HG02759 (cell line): ENCODE data around the gene MYO1G.
"Not testable (repeated sequence)": the region's sequence is repeated elsewhere in the genome, so short reads cannot be mapped to it uniquely, and the experiment has no call there.

Source experiments
- ATAC-seq: cut with Tn5 transposase; IDR thresholded peaks from one replicate; pipeline ENCODE4 v1.9.1; 2021; ENCODE audit warnings: mild to moderate bottlenecking, moderate library complexity; ENCODE audit not compliant: unreplicated experiment

The MYO1G gene

GRCh38 chr7:44999245-45000092 is 20.7 kb upstream of the MYO1G start:
- peak; percentile 76 for ATAC-seq

DNA sequence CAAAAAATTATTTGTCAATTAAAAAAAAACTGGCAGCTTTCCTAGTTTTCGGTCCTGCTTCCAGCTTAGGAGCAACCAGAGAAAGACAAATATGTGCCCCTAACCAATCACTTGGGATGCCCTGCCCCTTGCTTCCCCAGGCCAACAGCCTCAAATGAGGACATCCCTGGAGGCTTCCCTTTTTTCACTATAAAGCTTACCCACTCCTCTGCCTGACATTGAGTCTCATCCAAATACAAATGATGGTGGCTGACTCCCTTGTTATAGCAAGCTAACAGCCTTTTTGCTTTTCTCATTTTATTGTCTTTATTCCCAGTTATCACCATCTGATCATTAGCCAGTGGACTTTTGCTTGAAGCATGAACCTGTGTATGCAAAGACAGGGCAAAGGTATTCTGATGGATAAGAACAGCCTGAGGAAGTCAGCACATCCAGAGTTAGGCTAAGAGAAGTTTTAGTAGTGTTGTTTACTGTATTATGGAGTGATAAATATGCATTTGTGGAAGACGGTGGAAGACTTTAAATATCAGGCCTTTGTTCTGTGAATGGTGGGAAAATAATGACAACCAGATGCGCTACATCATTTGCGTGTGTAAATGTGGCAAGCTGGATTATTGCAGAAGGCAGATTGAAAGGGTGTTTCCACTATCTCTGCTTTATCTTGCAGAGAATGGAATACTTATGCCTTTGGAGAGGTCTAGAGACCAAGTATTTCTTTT is 19.5 kb upstream of the MYO1G start:
- no peak for ATAC-seq

DNA sequence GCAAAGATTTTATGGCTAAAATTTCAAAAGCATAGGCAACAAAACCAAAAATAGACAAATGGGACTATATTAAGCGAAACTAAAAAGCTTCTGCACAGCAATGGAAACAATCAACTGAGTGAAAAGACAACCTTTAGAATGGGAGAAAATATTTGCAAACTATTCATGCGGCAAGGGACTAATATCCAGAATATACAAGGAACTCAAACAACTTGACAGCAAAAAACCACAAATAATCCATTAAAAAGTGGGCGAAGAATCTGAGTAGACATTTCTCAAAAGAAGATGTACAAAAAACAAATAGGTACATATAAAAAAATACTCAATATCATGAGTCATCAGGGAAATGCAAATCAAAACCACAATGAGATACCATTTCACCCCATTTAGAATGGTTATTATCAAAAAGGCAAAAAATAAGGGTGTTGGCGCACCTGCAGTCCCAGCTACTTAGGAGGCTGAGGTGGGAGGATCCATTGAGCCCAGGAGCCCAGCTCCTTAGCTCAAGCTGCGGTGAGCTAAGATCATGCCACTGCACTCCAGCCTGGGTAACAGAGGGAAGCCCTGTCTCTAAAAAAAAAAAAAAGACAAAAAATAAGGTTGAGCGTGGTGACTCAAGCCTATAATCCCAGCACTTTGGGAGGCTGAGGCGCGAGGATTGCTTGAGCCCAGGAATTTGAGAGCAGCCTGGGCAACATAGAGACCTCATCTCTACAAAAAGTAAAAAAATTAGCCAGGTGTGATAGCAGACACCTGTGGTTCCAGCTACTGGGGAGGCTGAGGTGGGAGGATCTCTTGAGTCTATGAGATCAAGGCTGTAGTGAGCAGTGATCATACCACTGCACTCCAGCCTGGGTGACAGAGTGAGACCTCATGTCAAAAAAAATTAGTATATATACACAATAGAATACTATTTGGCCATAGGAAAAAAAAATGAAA is 17.0 kb upstream of the MYO1G start:
- ATAC-seq, result peak; percentile 21

GRCh38 chr7:44994877-44995554 is 16.2 kb upstream of the MYO1G start:
- ATAC-seq, result no peak

GRCh38 chr7:44992004-44992795 is 13.4 kb upstream of the MYO1G start:
- not testable (repeated sequence) for ATAC-seq

DNA sequence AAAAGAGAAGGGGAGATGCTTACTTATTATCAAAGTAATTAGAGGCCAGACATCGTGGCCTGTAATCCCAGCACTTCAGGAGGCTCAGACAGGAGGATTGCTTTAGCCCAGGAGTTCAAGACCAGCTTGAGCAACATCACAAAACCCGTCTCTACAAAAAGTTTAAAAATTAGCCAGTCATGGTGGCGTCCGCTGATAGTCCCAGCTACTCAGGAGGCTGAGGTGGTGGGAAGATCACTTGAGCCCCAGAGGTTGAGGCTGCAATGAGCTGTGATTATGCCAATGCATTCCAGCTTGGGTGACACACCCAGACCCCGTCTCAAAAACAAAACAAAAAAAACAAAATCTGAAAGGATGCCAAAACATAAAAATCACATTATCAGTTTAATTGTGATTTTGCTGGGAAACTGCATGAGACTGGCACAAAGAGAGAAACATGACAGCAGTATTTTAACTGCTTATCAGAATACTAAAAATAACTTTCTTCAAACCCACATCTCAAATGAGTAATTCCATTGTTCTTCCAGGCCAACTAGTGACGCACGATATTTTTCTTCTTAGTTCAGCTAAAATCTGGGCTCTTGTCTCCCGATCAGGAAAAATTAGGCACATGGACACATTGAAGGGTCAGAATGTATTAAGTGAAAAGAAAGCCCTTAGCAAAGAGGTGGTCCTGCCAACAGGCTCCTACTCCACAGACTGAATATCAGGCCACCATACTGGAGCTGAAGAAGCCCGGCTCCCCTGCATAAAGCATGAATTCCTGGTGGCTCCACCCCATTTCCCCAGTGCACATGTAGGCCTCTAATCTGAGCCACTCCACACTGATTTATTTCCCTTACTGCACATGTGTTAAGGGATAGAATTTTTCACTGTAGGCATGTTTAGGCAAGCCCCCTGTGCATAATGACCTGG is 11.6 kb upstream of the MYO1G start:
- ATAC-seq, result no peak

DNA sequence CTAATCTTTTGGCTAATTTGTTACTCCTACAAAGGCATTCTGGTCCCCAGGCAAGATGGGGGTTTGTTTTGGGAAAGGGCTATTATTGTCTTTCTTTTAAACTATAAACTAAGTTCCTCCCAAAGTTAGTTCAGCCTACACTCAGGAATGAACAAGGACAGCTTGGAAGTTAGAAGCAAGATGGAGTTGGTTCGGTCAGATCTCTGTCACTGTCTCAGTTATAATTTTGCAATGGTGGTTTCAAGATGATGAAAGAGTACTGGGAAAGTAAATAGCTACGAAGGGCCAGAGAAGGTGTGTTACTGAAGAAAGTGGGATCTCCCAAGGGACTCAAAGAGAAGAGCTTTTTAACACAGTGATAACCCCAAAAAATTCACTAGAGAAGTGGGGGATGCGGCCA is 10.3 kb upstream of the MYO1G start:
- no peak for ATAC-seq

DNA sequence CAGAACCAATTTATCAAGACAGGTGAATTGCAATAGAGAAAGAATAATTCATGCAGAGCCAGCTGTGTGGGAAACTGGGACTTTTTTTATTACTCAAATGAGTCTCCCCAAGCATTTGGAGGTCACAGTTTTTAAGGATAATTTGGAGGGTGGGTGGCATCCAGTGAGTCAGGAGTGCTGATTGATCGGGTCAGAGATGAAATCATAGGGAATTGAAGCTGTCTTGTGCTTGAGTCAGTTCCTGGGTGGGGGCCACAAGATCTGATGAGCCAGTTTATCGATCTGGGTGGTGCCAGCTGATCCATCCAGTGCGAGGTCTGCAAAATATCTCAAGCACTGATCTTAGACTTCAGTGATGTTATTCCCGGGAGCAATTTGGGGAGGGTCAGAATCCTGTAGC is 9.9 kb upstream of the MYO1G start:
- ATAC-seq, result no peak

DNA sequence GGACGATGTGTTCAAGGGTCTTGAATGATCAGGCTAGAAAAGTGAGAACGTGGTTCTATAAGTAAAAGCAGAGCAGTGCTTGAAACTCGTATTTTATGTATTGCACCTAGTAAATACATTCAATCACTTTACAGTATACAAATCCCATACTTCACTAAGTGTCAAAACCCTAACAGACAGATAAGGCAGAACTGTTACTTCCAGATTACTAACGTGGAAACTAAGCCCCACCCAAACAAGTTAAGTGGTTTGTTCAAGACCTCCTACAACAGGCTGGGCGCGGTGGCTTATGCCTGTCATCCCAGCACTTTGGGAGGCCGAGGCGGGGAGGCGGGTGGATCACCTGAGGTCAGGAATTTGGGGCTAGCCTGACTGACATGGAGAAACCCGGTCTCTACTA is 9.2 kb upstream of the MYO1G start:
- ATAC-seq, result no peak

- ATAC-seq, result no peak
Observed at GRCh38 chr7:44987457-44987856, 8.6 kb upstream of the MYO1G start.

GRCh38 chr7:44986218-44987053 is 7.6 kb upstream of the MYO1G start:
- ATAC-seq, result peak; percentile 96

DNA sequence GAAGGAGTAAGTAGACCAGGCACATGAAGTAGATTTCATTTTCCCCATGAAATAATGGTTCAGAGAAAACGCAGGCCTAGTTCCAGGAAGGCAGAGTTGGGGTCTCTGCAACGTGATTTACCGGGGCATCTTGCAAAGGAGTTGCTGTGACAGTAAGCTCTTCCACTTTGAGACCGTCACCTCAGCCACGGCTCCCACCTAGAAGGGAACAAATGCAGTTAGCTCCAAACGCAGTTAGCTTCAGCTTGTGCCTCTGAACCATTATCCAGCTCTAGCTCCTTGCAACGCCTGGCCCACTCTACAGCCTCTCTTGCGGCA is 7.0 kb upstream of the MYO1G start:
- no peak for ATAC-seq

DNA sequence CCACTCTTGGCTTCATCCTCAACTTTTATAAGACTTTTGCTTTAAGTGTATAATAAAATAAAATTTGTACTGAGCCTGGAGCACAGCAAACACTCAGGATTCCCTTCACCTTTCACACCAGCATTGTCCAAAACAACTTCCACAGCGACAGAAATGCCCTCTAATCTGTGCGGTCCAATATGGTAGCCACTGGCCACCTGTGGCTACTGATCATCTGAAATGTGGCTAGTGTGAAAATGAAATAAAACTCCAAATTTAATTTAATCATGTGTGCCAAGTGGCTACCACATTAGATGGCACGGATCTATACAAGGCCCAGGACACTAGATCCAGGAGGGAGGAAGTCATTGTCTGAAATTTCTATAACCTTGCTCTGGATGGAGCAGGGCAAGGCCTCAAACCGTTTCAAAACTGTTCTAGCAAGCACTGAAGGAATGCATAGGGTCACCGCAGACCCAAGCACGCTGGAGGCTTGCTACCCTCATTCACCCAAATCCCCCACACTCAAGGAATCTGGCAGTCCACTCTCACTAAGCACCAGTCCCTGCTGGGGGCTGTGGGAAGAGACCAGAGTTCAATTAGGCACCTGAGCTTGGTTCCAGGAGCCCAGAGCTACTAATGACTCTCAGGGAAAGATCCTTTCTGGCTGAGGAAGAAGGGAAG is 6.3 kb upstream of the MYO1G start:
- no peak for ATAC-seq

DNA sequence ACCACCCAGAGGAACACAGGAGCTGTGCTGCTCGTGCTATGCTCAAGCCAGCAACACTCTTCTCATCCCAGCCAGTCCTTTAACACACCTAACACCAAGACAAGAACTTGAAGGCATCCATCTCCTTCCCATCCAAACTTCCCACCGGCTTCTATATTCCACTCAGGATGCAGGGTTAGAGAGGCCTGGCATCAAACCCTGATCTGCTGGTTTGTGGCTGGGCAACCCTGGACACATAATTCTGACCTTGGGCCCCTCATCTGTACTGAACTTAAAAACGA is 5.6 kb upstream of the MYO1G start:
- ATAC-seq, result no peak

DNA sequence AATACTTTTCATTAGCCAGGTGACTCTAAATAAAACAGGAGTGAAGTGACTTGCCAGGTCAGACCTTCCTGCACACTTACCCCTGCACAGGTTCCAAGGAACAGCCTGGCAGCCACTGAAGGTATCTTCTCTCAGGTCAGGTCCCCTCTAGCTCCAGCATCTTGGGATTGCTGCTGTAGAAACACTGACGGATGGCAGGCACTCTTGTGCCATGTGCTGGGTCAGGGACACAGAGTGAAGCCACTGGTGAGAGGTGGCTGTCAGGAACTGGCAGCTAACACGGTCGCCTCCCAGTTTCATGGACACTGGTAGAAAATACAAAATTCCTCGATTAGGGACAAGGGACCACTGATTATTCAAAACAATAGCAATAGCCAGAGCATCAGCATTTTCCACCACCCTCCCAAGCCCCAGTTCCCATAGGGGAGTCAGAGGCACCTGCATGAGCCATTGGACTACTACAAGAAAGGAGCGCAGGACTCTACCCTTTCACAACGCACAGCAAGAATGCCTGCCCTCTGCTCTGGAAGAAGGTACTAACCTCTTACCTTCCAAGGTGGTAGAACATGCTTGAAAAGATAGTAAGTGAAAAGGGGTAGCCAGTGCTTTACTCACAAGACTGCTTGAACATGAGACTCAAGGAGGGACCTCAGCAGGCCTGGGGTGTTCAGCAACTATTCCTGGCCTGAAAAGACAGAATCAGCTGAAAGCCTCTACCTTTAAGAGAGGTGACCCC is 5.1 kb upstream of the MYO1G start:
- no peak for ATAC-seq

- no peak for ATAC-seq
Observed at GRCh38 chr7:44982970-44983369, 4.2 kb upstream of the MYO1G start.

DNA sequence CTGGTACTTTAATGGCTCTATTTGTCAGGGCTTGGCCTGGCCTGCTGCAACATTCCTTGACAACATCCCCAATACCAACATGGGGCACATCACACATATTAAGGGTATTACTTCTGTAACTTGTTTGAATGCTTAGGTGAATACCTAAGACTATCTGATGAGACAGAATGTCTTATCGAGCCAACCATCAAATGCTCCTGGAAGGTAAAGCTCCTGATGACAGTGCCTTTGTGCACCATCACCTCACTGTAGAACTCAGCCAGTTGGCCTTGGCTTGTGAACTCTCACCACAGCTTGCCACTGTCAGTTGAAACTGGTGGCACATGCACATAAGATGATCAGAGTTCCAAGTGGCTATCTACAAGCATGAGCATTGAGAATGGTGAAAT is 3.7 kb upstream of the MYO1G start:
- no peak for ATAC-seq
